ENCODE measurements around the gene HKDC1. TPM values are rescaled to one million over a fixed set of nuclear protein-coding genes. Genes with fewer than 3 reads are reported as not detected.
A peak's percentile ranks its signal among the peaks of the same experiment; 100 is the strongest.

Gene HKDC1
- total and polyA plus RNA-seq, 12 donors: under 0.01 to 0.67 (median 0.15) TPM; not detected in 6

DNA sequence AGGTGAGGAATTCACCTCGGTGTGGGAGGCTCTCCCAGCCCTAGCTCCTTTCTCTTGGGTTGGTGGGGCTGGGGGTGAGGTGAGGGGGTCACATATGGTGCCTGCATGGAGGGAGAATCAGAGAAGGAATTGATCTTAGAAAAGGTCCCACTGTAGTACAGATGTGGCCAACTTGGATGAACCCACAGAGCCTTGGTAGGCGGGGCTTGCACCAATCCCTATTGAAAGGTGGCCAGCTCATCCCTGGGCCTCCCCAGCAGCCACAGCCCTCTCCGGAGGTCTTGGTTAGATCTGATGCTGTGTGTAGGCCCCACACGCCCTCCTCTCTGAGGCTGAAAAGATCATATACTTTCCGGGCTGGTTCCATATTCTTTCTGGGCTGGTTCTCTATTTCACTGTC, 19.0 kb downstream of the HKDC1 start:
- no peaks in the 10 kb centered on the region for H3K9me3 ChIP-seq (replicated peaks in 1 of 3)
- no peak overlapping the region for H3K4me3 ChIP-seq
- peaks cover 0 to 3% of the 10 kb centered on the region in 2 donors for H3K4me1 ChIP-seq (replicated peaks in 1 of 2)
- no peak overlapping the region for H3K27ac ChIP-seq
- DNase-seq: no peak
- intact Hi-C loops (cut with DNase I): loop anchor here (2.0 to 5.0 kb wide), 3 partner anchors 153 to 268 kb away; no protein-coding TSS in a partner anchor
- no peaks in the 10 kb centered on the region for H3K27me3 ChIP-seq
- TF ChIP-seq POLR2A (IDR thresholded peaks at IDR 0.05): no peak
- TF ChIP-seq, protein P1, sequence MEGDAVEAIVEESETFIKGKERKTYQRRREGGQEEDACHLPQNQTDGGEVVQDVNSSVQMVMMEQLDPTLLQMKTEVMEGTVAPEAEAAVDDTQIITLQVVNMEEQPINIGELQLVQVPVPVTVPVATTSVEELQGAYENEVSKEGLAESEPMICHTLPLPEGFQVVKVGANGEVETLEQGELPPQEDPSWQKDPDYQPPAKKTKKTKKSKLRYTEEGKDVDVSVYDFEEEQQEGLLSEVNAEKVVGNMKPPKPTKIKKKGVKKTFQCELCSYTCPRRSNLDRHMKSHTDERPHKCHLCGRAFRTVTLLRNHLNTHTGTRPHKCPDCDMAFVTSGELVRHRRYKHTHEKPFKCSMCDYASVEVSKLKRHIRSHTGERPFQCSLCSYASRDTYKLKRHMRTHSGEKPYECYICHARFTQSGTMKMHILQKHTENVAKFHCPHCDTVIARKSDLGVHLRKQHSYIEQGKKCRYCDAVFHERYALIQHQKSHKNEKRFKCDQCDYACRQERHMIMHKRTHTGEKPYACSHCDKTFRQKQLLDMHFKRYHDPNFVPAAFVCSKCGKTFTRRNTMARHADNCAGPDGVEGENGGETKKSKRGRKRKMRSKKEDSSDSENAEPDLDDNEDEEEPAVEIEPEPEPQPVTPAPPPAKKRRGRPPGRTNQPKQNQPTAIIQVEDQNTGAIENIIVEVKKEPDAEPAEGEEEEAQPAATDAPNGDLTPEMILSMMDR (IDR thresholded peaks at IDR 0.05): no peak
- no peaks in the 10 kb centered on the region for H3K36me3 ChIP-seq (replicated peaks in 1 of 2)
- 72 to 88% (median 80%) methylated on average over 5 of the region's 5 CpGs for WGBS, 4 donors

DNA sequence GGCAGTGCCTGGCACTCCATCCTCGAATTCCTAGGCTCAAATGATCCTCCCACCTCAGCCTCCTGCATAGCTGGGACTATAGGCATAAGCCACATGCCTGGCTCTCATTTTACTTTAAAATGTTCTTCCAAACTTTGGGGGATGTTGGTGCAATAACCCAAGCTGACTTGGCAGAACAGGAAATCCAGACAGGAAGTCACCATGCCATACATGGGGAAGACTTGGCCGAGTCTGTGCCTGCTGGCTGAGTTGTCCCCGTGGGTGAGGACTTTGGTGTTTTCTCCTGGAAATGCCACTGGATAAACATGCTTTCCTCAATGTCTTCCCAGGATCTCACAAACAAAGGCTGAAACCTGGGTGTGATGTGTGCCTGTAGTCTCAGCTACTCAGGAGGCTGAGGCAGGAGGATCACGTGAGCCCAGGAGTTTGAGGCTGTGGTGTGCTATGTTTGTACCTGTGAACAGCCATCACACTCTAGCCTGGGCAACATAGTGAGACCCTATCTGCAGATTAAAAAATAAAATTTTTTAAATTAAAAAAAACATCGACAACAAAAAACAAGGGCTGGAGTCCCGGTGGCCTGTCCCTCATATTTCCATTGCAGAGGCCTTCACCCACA, 19.8 kb downstream of the HKDC1 start:
- 78 to 84% (median 81%) methylated on average over 6 of the region's 6 CpGs for WGBS, 4 donors
- TF ChIP-seq, protein P1 (IDR thresholded peaks at IDR 0.05): no peak
- TF ChIP-seq POLR2A (IDR thresholded peaks at IDR 0.05): no peak
- intact Hi-C loops (cut with DNase I): loop anchor here (2.0 to 5.0 kb wide), 3 partner anchors 152 to 267 kb away; no protein-coding TSS in a partner anchor
- H3K27me3 ChIP-seq: no peaks in the 10 kb centered on the region
- H3K27ac ChIP-seq: no peak overlapping the region
- no peak for DNase-seq
- H3K9me3 ChIP-seq (replicated peaks in 1 of 3): no peaks in the 10 kb centered on the region
- no peak overlapping the region for H3K4me3 ChIP-seq
- H3K4me1 ChIP-seq (replicated peaks in 1 of 2): peaks cover 0 to 3% of the 10 kb centered on the region in 2 donors
- H3K36me3 ChIP-seq (replicated peaks in 1 of 2): no peaks in the 10 kb centered on the region

DNA sequence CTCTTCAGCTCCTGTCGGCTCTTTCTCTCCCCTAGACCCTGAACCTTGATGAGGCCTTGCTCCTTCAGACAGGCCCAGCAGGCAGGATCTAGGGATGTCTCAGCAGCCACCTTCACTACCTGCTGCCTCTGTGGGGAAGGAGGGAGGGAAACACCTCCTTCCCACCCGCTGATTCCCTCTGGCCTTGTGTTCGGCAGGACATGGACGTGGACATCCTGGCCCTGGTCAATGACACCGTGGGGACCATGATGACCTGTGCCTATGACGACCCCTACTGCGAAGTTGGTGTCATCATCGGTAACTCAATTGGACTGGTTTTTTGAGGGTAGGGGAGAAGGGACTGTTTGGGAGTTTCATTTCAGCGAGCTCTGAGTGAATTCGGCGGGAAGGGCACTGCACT, 20.3 kb downstream of the HKDC1 start:
- intact Hi-C loops (cut with DNase I): no loop called here
- Histone ChIP-seq H3K36me3 (replicated peaks in 1 of 2) (no peaks in the 10 kb centered on the region), H3K4me3 (no peak overlapping the region), H3K9me3 (replicated peaks in 1 of 3) (no peaks in the 10 kb centered on the region), H3K27ac (no peak overlapping the region), H3K4me1 (replicated peaks in 1 of 2) (peaks cover 0 to 3% of the 10 kb centered on the region in 2 donors), H3K27me3 (no peaks in the 10 kb centered on the region)
- WGBS, 4 donors: 85 to 91% (median 90%) methylated on average over 10 to 11 of the region's 11 CpGs
- no peak for DNase-seq
- TF ChIP-seq, protein P1 (IDR thresholded peaks at IDR 0.05): no peak
- TF ChIP-seq POLR2A (IDR thresholded peaks at IDR 0.05): no peak

DNA sequence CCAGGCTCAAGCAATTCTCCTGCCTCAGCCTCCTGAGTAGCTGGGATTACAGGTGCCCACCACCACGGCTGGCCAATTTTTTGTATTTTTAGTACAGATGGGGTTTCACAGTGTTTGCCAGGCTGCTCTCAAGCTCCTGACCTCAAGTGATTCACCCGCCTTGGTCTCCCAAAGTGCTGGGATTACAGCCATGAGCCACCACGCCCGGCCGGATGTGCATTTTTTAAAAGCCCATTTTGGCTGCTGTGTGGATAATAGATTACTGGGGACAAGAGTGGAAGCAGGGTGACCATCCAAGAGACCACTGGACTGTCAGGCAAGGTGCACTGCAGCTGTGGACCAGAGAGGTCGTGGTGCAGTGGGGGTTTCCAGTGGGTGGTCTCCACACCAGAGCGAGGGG, 21.4 kb downstream of the HKDC1 start:
- no peak for TF ChIP-seq POLR2A (IDR thresholded peaks at IDR 0.05)
- TF ChIP-seq, protein P1 (IDR thresholded peaks at IDR 0.05): no peak
- Histone ChIP-seq H3K36me3 (replicated peaks in 1 of 2) (no peaks in the 10 kb centered on the region), H3K4me3 (no peak overlapping the region), H3K27ac (peak overlapping the region in 1 of 5 donors; percentile 55), H3K27me3 (no peaks in the 10 kb centered on the region), H3K9me3 (replicated peaks in 1 of 3) (no peaks in the 10 kb centered on the region), H3K4me1 (replicated peaks in 1 of 2) (peaks cover 0 to 3% of the 10 kb centered on the region in 2 donors)
- DNase-seq: peak in 3 of 7 donors; percentile 11 to 58 (median 34)
- 65 to 82% (median 74%) methylated on average over 7 of the region's 7 CpGs for WGBS, 4 donors
- intact Hi-C loops (cut with DNase I): no loop called here
